ENCODE measurements around the gene FMO5. TPM values are rescaled to one million over a fixed set of nuclear protein-coding genes. Genes with fewer than 3 reads are reported as not detected.
A peak's percentile ranks its signal among the peaks of the same experiment; 100 is the strongest.

The FMO5 gene
- total RNA-seq, 1 donor from 2014 or later: 95.9 TPM

DNA sequence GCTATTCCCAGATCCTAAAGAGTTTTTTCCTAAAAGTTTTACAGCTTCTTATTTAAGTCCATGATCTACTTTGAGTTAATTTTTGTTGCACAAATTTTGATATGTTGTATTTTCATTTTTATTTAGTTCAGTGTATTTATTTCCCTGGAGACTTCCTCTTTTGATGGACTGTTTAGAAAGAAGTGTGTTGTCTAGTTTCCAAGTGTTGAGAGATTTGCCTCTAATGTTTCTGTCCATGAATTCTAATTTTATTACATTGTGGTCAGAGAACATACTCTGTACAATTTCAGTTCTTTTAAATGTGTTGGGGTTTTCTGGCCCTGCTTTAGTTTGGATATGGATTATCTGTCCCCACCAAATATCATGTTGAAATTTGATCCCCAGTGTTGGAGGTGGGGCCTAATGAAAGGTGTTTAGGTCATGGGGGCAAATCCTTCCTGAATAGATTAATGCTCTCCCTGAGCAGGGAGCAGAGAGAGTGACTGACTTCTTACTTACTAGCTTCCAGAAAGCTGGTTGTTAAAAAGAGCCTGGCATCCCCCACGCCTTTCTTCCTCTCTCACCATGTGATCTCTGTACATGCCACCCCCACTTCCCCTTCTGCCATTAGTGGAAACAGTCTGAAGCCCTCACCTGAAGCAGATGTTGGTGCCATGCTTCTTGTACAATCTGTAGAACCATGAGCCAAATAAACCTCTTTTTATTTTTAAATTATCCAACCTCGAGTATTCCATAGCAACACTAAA lies 21.9 kb upstream of the FMO5 start:
- intact Hi-C loops (cut with DNase I): loop anchor here (10.0 kb wide), 1 partner anchor 72 kb away; the partner anchor contains the start of gene PRKAB2
- Histone ChIP-seq H3K27ac (no peak overlapping the region), H3K4me1 (peaks cover 9% of the 10 kb centered on the region), H3K36me3 (no peaks in the 10 kb centered on the region), H3K4me3 (no peak overlapping the region), H3K27me3 (no peaks in the 10 kb centered on the region), H3K9me3 (no peaks in the 10 kb centered on the region)
- TF ChIP-seq, protein P1, sequence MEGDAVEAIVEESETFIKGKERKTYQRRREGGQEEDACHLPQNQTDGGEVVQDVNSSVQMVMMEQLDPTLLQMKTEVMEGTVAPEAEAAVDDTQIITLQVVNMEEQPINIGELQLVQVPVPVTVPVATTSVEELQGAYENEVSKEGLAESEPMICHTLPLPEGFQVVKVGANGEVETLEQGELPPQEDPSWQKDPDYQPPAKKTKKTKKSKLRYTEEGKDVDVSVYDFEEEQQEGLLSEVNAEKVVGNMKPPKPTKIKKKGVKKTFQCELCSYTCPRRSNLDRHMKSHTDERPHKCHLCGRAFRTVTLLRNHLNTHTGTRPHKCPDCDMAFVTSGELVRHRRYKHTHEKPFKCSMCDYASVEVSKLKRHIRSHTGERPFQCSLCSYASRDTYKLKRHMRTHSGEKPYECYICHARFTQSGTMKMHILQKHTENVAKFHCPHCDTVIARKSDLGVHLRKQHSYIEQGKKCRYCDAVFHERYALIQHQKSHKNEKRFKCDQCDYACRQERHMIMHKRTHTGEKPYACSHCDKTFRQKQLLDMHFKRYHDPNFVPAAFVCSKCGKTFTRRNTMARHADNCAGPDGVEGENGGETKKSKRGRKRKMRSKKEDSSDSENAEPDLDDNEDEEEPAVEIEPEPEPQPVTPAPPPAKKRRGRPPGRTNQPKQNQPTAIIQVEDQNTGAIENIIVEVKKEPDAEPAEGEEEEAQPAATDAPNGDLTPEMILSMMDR (IDR thresholded peaks at IDR 0.05): no peak
- DNase-seq: no peak
- ATAC-seq: no peak

- DNase-seq (no peak), ATAC-seq (no peak)
- no peaks in the 10 kb centered on the region for H3K27me3 ChIP-seq
- peaks cover 12% of the 10 kb centered on the region for H3K4me1 ChIP-seq
- intact Hi-C loops (cut with DNase I): loop anchor here (10.0 kb wide), 1 partner anchor 71 kb away; the partner anchor contains the start of gene PRKAB2
- H3K36me3 ChIP-seq: no peaks in the 10 kb centered on the region
- H3K9me3 ChIP-seq: no peaks in the 10 kb centered on the region
- TF ChIP-seq, protein P1 (IDR thresholded peaks at IDR 0.05): no peak
- no peak overlapping the region for H3K4me3 ChIP-seq
- H3K27ac ChIP-seq: no peak overlapping the region
Measured at GRCh38 chr1:147246044-147246690, 21.0 kb upstream of the FMO5 start.

DNA sequence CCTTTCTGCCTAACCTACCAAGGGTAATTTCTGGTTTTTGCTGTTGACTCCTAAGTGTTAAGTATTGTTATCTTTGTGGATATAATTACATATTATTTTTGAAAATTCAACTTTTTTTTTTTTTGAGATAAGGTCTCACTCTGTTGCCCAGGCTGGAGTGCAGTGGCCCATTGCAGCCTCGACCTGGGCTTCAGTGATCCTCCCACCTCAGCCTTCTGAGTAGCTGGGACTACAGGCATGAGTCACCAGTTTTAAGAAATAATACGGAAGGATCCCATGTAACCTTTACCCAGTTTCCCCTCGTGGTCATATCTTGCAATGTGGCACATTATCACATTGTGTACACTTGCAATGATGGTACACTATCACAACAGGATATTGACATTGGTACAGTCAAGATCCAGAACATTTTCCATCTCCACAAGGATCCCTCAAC lies 20.5 kb upstream of the FMO5 start:
- no peaks in the 10 kb centered on the region for H3K9me3 ChIP-seq
- H3K36me3 ChIP-seq: no peaks in the 10 kb centered on the region
- DNase-seq (no peak), ATAC-seq (peak; percentile 0)
- H3K27me3 ChIP-seq: no peaks in the 10 kb centered on the region
- peaks cover 12% of the 10 kb centered on the region for H3K4me1 ChIP-seq
- H3K27ac ChIP-seq: no peak overlapping the region
- no peak overlapping the region for H3K4me3 ChIP-seq
- TF ChIP-seq, protein P1 (IDR thresholded peaks at IDR 0.05): no peak
- intact Hi-C loops (cut with DNase I): loop anchor here (10.0 kb wide), 1 partner anchor 71 kb away; the partner anchor contains the start of gene PRKAB2

GRCh38 chr1:147245129-147245528 lies 20.0 kb upstream of the FMO5 start:
- peaks cover 12% of the 10 kb centered on the region for H3K4me1 ChIP-seq
- intact Hi-C loops (cut with DNase I): loop anchor here (10.0 kb wide), 1 partner anchor 70 kb away; the partner anchor contains the start of gene PRKAB2
- no peak overlapping the region for H3K4me3 ChIP-seq
- H3K27me3 ChIP-seq: no peaks in the 10 kb centered on the region
- no peaks in the 10 kb centered on the region for H3K36me3 ChIP-seq
- no peak for ATAC-seq
- H3K9me3 ChIP-seq: no peaks in the 10 kb centered on the region
- DNase-seq: no peak
- TF ChIP-seq, protein P1 (IDR thresholded peaks at IDR 0.05): no peak
- no peak overlapping the region for H3K27ac ChIP-seq

DNA sequence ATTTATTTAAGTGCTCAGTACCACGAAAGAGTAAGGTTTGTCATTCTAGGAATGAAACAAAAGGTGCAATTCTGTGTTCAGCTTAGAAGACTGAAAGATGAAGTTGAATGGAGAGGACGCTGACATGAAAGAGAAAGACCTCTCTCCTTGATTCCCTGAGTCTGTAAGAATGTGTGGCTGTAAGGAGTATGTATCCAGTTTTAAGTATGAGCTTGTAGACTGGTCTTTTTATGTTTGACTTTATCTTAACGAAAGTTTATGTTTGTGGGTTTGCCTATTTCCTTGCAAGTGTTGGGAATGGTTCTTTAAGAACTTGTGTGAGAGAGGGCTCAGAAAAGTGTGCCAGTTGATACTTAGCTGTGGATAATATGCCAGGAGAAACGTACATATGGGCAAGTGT lies 18.7 kb upstream of the FMO5 start:
- intact Hi-C loops (cut with DNase I): loop anchor here (10.0 kb wide), 1 partner anchor 69 kb away; the partner anchor contains the start of gene PRKAB2
- ATAC-seq: no peak

More for the DNA sequence above, 18.7 kb upstream of the FMO5 start:
- DNase-seq: no peak
- TF ChIP-seq, protein P1 (IDR thresholded peaks at IDR 0.05): no peak
- peaks cover 12% of the 10 kb centered on the region for H3K4me1 ChIP-seq
- no peaks in the 10 kb centered on the region for H3K36me3 ChIP-seq
- peak overlapping the region; percentile 95 for H3K4me3 ChIP-seq
- H3K9me3 ChIP-seq: no peaks in the 10 kb centered on the region
- peak overlapping the region; percentile 87 for H3K27ac ChIP-seq
- H3K27me3 ChIP-seq: no peaks in the 10 kb centered on the region

Data from upper lobe of right lung (tissue), 1 donor.